Right kidney (tissue), 1 donor: ENCODE results near the gene MAGI2.

Experiments used
- DNase-seq: peaks from one replicate; pipeline ENCODE4 v3.0.0-alpha.2; 2016

The MAGI2 gene

GRCh38 chr7:78171398-78171797 is 1282.1 kb downstream of the MAGI2 start:
- no peak for DNase-seq

DNA sequence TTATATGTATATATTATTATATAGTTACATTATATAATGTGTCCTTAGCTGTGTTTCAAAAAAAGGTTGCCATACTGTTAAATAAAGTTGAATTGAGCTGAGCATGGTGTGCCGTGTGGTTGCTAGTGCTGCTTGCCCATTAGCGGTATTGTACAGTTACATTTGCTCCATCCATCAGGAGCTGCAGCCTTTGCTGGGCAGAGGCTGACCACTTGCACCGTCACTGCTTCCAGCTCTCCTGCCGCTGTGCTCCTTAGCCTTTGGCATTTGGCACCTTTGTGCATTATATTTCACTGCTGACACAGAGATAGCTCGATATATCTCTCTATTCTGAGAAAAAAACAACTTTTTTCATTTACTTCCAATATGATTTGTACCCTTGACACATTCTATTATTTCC is 1282.7 kb downstream of the MAGI2 start:
- DNase-seq, result no peak

DNA sequence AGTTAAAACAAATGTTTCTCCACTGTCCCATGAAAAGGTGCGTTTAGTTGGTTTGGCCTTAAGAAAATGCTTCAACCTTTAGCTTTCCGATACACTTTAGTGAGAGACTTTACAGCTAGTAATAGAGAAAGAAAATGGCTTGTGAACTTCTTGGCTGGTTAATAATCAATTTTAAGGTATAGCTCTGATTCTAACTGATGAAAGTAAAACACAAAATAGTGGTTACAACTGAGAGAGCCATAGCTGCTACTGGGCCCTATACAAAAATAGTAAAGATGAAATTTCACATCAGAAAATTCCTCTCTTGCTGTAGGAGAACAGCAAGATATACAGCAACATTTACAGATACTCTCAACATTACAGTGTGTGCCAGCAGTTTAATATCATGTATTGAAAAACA is 1283.5 kb downstream of the MAGI2 start:
- DNase-seq, result no peak

DNA sequence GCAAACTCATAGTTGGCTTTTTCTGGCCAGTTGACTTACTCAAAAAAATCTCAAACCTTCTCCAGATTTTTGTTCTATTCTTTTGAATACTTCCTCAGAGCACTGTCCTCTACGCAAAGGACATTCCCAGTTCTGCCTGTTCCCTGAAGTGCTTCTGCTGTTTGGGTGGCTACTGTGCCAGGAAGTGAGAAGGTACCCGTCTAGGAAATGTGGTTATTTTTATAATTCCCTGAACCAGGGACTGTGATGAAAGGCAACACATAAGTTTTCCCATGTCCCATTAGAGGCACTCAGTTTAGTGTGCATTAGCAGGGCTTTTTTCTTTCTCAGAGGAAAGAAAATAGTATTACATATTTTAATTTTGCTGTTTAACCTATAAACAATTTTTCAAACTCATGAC is 1284.6 kb downstream of the MAGI2 start:
- DNase-seq, result no peak

GRCh38 chr7:78167860-78168259 is 1285.6 kb downstream of the MAGI2 start:
- no peak for DNase-seq

GRCh38 chr7:78165854-78166253 is 1287.6 kb downstream of the MAGI2 start:
- DNase-seq, result no peak

- DNase-seq, result no peak
These were observed 1288.0 kb downstream of the MAGI2 start for GRCh38 chr7:78165454-78165853.

GRCh38 chr7:78164459-78164858 is 1289.0 kb downstream of the MAGI2 start:
- DNase-seq, result no peak

DNA sequence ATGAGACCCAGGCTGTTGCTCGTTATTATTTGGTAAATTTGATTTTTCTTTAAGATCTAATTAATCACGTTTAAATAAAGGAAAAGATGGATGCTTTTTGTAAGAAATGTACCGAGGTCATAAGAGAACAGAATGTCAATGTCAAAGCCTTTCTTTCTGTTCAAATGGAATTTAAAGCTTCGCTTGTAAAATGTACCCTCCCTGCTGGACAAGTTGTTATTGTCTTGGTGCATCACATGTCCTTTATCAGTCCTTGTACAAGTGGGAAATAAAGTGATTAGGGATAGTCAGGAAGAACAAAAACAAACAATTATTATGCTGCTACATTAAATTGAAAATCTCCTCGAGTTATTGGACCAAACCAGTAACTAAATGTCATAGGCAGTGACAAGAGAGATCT is 1291.7 kb downstream of the MAGI2 start:
- no peak for DNase-seq

DNA sequence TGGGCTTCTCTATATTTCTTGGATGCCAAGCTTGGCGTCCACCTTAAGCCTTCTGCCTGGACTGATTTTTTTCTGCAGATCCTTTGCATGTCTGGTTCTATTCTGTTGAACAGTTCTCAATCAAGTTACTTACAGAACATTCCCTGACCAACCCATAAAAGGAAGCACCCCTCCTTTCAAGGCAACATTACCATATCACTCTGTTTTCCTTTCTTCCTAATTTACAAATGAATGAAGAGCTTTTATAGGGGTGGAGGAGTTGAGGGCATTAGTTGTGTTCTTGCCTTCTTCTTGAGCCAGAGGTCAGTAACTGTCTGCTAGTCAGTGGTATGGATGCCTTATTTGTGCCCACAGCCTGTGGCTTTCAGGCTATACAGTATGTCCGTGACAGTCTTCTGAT is 1293.9 kb downstream of the MAGI2 start:
- no peak for DNase-seq

GRCh38 chr7:78153285-78153684 is 1300.2 kb downstream of the MAGI2 start:
- DNase-seq, result no peak

DNA sequence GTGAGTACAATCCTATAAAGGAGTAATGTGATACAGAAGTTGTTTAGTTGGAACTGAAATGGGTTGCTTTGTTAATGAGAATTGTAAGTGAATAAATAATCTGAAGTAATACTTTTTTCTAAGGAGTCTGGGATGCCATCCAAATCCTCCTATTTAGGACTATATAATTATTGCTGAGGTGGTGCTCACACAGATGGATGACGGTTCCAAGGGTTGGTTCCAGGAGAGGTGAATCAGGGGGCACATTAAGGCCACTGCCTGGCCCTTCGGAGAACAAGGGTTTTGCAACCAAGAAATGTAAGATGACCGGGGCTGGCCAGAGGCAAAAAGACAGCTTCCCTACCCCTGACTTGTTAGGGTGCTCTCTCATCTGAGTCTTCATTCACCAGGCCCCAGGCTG is 1302.2 kb downstream of the MAGI2 start:
- no peak for DNase-seq

- DNase-seq, result no peak
These were observed 1303.7 kb downstream of the MAGI2 start for GRCh38 chr7:78149787-78150186.

- no peak for DNase-seq
These were observed 1305.1 kb downstream of the MAGI2 start for GRCh38 chr7:78148166-78148894.

GRCh38 chr7:78146546-78146945 is 1306.9 kb downstream of the MAGI2 start:
- DNase-seq, result no peak

DNA sequence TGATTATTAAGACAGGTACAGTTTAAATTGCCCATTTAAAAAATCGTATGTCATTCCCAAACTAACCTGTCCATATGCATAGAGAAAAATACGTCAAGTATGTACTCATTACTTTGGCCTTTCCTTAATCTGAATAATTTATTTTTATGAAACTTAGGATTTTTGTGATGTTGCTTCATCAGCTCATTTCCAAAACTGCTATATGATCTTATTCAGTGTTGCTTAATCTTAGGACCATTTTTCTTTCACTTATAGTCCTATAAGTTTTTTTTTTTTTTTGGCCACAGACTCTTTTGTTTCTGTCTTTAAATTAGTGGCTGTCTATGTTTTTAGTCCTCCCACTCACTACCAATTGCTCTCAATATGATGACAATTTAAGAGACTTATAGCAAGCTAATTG is 1309.8 kb downstream of the MAGI2 start:
- DNase-seq, result no peak

GRCh38 chr7:78141522-78142281 is 1311.8 kb downstream of the MAGI2 start:
- DNase-seq, result no peak

GRCh38 chr7:78140109-78140508 is 1313.4 kb downstream of the MAGI2 start:
- no peak for DNase-seq

- no peak for DNase-seq
These were observed 1314.1 kb downstream of the MAGI2 start for GRCh38 chr7:78139335-78139734.

DNA sequence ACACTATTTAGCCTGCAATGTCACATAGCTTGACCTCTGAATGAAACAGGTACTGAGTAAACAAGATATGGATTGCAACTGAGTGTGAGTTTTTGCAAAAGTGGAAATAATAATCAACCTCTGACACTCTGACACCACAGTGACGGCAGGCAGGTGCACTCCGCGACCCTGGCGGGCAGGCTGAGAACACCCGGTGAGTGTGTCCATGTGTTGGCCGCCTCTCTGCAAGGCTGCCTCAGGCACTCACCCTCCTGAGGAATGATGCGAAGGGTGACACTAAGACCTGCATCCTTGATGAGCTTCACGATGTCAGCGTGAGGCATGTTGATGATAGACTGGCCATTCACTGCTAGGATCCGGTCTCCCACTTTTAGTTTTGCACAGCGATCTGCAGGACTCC is 1318.7 kb downstream of the MAGI2 start:
- DNase-seq, result no peak

GRCh38 chr7:78134256-78134655 is 1319.2 kb downstream of the MAGI2 start:
- DNase-seq, result no peak

GRCh38 chr7:78130446-78131215 is 1322.8 kb downstream of the MAGI2 start:
- no peak for DNase-seq

DNA sequence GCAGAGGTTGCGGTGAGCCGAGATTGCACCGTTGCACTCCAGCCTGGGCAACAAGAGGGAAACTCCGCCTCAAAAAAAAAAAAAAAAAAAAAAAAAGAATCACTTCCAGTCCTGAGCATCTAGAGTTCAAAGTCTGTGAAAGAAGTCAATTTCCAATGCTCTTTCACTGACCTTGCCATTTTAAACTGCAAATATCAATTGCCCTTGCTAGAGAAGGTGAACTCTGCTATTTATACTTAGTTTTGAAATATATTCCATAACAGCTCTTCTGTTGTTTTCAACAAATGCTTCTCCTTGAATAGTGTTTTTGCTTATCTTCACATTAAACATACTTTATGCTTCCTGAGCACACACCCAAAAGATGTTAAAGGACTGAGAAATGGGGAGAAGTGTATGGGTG is 1323.6 kb downstream of the MAGI2 start:
- DNase-seq, result no peak
